NCI-H1436 treated with DMSO at 0.1 percent for 48 hours (cell line): ENCODE measurements around the gene SULT1A2.
"Not testable (repeated sequence)": the region's sequence is repeated elsewhere in the genome, so short reads cannot be mapped to it uniquely, and the experiment has no call there.

Experiments used
- DNase-seq: peaks from one replicate; lab custom pipeline; 2025; lab: John Stamatoyannopoulos, UW

SULT1A2 gene

DNA sequence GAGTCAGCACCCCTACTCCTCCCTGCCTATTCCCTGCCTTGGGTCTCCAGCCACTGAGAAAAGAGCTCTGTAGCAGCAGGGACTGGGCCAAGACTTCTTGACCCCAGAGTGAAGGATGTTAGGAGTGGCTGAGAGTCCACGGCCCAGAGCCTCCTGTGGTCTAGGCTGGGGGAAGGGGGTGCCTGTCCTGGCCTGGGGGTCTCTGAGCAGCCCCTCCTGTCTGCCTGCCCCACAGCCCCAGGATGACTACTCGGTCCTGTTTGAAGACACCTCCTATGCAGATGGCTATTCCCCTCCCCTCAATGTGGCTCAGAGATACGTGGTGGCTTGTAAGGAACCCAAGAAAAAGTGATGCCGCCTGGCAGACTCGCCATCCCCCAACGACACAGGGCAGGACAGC is 5.5 kb downstream of the SULT1A2 start:
- no peak for DNase-seq

DNA sequence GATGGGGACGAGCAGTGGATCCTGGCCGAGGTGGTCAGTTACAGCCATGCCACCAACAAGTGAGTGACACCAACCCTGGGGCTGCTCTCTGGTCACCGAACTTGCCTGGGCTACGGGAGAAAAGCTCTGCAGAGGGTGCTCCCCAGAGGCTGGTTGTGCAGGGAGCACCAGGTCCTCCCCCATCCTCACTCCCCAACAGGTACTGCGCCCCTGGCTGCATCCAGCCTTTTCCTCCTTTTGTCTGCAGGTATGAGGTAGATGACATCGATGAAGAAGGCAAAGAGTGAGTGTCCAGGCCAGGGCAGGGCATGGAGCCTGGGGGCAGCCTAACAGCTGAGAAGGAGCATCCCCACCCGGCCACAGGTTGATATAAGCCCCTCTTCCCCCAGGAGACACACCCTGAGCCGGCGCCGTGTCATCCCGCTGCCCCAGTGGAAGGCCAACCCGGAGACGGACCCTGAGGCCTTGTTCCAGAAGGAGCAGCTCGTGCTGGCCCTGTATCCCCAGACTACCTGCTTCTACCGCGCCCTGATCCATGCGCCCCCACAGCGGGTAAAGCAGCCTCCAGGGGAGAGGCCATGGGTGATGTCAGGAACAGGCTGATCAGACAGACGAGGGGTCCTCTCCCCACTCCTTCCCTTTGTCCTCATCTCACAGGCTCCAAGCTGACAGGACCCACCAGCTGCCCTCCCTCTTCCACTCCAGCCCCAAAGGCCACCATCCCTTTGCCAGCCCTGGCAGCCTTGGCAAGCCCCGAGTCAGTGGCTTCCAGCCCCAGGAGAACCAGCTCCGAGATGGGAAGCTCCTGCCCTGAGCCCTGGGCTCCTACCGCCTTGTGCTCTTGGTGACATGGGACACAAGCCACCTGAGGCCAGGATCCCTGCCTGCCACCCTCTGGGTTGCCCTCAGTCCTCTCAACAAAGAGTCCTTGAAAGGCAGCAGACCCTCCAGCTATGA is 6.2 kb downstream of the SULT1A2 start:
- no peak for DNase-seq

DNA sequence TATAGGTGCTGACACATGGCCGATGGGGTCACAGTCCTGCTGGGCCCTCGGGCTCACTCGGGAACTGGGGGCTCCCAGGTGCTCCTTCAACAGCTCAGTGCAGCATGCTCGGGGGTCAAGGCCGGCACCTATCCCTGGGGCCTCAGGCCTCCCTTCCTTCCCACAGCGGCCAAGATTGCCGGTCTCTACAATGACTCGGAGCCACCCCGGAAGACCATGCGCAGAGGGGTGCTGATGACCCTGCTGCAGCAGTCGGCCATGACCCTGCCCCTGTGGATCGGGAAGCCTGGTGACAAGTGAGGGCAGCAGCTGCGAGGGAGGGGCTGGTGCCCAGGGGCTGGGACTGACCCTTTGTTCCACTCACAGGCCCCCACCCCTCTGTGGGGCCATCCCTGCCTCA is 6.9 kb downstream of the SULT1A2 start:
- no peak for DNase-seq

DNA sequence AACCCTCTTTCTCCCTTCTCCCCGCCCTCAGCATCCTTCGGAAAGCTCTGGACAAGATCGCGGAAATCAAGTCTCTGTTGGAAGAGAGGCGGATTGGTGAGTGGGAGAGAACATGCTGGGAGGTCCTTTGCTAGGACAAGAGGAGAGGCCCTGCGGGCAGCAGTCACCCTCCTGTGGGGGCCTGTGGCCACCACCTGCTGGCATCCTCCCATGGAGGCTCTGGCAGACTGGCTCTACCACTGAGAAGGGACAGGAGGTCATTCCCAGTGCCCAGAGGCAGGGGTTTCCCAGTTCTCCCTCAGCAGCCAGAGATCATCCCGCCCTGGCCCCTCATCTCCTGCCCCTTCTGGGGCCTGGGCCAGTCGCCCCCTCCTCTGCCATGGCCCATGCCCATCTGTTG is 7.8 kb downstream of the SULT1A2 start:
- DNase-seq, result no peak

DNA sequence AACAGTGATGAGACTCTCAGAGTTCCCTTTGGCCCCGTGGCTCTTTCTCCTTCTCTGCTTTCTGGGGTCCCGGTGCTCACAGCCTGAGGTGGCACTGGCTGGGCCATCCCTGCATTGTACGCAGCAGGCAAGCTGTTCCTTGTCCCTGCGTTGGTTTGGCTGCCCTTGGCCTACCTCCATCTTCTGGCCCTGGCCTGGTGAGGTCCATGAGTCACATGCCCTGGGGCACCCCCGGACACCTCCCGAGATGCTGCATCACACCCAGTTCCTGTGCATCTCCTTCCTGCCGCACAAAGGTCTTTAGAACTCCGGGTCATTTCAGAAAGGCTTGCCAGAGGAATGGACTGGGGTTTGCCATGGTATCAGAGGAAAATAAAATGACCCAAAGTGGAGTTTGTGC is 9.5 kb downstream of the SULT1A2 start:
- no peak for DNase-seq

DNA sequence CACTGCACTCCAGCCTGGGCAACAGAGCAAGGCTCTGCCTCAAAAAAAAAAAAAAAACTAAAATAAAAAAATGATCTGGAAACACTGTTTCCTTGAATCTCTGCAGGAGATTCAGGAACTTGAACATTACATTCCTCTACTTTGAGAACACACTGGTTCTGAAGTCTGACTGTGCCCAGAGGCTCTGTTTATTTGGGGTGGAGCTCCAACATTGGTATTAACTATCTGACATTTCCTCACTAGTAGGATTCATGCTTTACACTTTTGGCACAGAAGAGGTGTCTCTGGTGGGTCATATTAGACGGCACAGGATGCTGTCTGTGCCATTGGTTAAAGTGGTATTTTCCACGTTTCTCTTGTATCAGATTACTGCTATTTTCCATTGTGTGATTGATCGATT is 10.4 kb downstream of the SULT1A2 start:
- no peak for DNase-seq

DNA sequence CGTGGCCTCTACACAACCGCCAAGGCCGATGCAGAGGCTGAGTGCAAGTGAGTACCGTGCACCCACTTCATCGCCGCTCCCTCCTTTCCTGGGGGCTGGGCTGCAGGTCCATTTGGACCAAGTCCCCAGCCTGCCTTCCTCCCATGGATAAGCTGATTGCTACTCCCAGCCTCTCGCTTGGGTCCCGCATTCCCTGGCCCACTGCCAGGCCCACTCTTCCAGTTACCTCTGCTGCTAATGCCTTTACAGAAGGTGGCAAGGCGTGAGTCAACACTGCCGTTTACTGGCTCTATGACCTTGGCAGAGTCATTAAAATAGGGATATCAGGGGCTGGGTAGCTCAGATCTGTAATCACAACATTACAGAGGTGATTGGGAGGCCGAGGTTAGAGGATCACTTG is 11.2 kb downstream of the SULT1A2 start:
- DNase-seq, result no peak

DNA sequence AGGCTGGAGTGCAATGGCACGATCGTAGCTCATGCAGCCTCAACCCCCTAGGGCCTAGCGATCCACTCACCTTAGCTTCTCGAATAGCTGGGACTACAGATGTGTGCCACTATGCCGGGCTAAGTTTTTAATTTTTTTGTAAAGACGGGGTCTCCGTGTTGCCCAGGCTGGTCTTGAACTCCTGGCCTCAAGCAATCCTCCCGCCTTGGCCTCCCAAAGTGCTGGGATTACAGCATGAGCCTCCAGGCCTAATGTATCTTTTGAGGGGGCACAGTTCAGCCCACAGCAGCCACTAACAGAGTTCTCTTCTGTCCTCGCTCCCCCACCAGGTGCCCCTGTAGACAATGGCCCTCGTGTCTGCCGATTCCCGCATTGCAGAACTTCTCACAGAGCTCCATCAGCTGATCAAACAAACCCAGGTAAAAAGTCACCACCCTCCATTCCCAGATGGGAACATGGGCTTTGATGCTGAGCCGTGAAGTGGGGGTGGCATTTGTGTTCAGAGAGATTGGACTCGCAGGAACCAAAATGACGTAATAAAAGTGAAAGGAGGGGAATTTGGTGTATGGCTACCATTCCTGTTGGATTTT is 16.0 kb downstream of the SULT1A2 start:
- no peak for DNase-seq

DNA sequence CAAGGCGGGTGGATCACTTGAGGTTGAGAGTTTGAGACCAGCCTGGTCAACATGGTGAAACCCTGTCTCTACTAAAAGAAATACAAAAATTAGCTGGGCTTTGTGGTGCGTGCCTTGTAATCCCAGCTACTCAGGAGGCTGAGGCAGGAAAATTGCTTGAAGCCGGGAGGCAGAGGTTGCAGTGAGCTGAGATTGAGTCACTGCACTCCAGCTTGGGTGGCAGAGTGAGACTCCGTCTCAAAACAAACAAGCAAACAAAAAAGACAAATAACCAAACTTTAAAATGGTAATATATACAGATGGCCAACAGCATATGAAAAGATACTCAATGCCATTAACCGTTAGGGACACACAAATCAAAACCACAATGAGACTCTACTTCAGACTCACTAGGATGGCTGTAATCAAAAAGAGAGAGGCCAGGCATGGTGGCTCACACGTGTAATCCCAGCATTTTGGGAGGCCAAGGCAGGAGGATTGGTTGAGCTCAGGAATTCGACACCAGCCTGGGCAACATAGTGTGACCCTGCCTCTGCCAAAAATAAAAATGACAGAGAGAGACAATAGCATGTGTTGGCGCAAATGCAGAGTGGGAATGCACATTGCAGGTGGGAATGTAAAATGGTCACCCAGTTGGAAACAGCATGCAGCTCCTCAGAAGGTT is 21.3 kb downstream of the SULT1A2 start:
- no peak for DNase-seq

DNA sequence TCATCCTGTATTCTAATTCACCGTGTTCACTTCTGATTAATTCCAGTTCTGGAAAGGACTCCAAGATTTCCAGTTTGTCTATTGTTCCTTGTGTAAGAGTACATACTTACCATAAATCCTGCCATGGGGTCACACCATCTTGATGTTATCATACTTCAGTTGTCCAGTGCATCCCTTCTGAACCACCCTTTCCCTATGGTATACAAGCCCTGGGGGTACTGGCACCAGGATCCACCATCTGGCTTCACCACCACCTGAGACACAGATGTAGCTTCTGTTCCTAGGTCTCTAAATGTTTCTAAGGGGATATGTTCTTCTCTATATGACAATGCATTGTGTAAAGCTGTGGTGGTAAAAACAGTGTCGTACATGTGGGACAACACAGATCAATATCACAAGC is 21.9 kb downstream of the SULT1A2 start:
- no peak for DNase-seq

DNA sequence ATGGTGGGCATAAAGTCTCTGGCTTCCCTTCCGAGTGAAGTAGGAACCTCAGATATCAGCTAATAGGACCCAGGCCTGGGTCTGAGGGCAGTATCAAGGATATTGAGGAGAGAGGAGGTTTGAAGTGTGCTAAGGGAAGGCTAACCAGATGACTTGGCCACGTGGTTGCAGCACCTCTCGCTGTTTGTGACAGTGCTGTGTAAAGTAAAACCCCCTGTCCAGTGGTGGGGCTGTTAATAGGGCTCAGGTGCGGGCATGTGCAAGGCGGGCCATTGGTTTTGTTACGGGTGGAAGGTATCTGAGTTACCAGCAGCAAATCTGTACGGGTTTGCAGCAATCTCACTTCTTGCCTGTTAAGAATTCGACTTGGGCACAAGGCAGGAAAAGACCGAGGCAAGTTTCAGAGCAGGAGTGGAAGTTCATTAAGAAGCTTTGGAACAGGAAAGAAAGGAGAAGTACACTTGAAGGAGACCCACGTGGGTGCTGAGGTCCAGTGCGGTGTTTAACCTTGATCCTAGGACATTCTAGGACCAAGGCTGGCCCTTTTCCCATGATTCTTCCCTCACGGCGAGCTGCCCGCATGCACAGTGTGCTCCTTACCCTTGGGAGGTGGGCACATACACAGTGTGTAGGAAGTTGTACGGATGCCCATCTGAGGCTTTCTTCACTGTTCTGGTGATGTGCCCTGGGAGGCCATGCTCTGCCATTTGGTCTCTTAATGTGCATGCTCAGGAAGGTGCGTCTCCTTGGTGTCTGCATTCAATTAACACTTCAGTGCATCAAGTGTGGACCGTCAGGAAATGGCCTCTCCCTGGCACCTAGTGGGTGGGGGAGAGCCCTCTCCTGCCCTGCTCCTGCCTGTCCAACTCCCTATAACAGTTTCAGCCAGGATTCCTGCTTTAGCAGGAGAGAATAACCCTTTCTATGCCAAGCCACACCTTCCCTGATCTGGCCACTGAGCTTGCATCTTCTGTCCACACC is 22.8 kb downstream of the SULT1A2 start:
- no peak for DNase-seq

DNA sequence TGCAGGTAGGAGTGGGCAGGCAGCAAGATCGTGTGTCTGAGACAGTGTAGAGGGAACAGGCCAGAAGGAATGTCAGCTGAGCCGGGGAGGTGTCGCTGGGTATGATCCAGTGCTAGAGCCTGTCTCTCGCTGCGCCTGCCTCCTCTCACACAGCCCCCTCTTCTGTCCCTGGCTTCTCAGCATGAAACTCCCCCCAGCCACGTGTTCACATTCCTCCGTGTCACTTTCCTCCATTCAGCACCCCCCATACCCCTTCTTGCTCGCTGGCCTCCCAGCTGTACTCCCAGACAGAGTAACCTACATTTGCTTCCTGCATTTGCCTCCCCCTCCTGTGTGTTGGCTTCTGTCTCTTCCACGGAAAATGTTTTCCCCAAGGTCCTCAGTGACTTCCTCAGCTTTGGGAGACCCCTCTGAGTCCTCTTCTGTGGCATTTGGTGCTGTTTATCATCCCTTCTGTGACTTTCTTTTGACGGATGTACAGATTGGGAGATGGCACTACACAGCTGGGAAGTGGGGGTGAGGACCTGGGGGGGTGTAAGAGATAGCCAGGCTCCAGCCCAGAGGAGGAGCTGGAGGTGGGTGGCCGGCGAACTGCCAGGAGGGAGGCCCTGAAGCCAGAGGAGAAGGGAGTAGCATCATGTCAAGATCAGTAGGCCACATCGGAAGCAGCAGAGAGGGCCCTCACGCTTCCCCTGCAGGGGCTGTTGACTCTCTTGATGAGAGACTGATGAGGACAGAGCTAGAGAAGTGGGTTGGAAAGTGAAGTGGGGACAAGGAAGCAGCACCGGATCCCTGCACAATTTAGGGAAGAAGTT is 23.9 kb downstream of the SULT1A2 start:
- no peak for DNase-seq

DNA sequence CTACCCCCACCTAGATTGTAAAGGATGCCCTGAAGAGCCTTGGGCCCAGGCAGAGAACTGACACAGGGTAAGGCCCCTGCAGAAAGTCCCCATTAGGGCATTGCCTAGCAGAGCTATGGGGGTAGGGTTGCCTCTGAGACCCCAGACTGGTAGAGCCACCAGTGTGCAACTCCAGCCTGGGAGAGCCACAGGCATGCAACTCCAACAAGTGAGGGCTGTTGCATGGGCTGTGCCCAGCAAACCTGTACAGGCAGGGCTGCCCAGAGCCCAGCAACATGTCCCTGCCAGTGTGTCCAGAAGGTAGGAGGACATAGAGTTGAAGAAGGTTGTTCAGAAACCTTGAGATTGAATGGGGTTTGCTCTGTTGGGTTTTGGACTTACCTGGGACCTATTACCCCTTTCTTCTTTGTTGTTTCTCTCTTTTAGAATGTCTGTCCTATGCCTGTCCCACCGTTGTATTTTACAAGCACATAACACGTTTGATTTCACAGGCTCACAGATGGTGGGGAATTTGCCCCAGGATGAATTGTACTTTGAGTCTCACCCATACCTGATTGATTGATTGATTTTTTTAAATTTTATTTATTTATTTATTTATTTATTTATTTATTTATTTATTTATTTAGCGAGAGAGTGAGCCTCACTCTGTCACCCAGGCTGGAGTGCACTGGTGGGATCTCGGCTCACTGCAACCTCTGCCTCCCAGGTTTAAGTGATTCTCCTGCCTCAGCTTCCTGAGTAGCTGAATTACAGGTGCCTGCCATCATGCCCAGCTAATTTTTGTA is 26.7 kb downstream of the SULT1A2 start:
- no peak for DNase-seq

DNA sequence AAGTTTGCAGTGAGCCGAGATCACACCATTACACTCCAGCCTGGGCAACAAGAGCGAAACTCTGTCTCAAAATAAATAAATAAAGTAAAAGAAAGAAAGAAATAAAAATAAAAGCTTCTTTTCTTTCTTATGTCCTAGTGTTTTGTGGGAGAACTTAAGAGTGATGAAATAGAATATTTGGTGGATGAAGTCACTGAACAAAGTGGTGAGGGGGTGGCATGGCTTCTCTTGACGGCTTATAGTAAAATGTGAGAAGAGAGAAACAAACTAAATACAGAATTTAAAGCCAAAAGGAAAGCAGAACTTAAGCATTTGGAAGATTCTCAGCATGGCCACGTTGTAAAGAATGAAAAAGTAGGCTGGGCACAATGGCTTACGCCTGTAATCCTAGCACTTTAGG is 27.8 kb downstream of the SULT1A2 start:
- DNase-seq, result no peak

DNA sequence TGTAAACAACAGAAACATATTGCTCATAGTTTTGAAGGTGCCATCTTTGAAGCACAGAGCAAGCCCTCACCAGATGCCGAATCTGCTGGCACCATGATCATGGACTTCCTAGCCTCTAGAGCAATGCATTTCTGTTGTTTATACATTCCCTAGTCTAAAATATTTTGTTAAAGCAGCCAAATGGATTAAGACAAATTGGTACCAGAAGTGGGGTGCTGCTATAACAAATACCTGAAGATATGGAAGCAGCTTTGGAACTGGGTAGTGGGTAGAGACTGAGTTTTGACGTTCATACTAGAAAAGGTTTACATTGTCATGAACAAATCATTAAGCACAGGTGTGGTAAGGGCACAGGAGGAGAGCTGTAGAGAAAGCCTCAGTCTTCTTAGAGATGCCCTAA is 29.6 kb downstream of the SULT1A2 start:
- DNase-seq, result no peak

DNA sequence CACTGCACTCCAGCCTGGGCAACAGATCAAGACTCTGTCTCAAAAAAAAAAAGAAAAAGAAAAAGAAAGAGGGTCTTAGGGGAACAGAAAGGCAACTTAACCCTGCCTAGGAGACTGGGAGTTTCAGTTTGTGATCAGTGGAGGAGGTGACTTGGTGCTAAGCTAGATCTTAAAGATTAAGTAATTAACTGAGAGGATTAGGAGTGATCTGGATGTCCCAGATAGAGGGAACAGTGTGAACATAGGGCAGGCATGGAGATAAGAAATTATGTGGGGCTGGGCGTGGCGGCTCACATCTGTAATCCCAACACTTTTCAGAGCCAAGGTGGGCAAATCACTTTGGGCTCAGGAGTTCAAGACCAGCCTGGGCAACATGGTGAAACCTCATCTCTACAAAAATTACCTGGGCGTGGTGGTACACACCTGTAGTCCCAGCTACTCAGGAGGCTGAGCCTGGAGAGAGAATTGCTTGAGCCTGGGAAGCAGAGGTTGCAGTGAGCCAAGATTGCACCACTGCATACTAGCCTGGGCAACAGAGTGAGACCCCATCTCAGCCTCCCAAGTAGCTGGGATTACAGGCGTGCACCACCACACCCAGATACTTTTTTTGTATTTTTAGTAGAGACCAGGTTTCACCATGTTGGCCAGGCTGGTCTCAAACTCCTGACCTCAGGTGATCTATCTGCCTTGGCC is 30.5 kb downstream of the SULT1A2 start:
- DNase-seq, result not testable (repeated sequence)

DNA sequence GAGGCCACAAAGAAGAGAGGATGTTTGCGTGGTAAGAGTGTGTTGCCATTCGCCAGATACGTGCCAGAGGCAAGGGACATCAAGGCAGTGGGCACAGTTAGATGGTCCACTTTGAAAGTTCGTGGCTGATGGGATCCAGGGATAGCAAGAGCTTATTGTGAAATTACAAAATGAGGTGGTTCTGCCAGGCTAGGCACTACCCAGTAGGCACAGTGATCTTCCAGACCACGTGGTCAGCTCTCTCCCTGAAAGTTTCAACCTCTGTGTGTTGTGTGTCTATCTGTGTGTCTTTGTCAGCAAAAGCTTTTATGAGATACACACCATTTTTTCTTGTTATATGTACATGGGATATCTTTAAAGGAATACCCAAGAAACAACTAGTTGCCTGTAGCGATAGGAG is 33.6 kb downstream of the SULT1A2 start:
- DNase-seq, result no peak

DNA sequence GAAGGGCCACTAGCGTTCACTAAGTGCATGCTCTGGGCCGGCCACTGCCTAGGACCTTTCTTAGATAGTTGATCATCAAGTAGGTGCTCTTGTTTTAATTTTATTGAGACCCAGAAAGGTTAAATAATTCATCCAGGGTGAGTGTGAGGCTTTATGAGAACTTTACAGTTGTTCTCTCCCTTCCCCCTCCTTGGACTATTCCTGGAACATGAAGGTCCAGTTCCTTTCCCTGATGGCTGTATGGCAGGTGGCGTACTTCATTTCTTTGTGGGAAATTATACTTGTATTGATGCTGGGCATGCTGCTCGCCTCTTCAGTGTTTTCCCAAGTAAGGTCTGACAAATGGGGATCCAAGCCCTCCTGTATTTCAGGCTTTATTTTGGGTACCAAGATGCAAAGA is 34.7 kb downstream of the SULT1A2 start:
- DNase-seq, result no peak

DNA sequence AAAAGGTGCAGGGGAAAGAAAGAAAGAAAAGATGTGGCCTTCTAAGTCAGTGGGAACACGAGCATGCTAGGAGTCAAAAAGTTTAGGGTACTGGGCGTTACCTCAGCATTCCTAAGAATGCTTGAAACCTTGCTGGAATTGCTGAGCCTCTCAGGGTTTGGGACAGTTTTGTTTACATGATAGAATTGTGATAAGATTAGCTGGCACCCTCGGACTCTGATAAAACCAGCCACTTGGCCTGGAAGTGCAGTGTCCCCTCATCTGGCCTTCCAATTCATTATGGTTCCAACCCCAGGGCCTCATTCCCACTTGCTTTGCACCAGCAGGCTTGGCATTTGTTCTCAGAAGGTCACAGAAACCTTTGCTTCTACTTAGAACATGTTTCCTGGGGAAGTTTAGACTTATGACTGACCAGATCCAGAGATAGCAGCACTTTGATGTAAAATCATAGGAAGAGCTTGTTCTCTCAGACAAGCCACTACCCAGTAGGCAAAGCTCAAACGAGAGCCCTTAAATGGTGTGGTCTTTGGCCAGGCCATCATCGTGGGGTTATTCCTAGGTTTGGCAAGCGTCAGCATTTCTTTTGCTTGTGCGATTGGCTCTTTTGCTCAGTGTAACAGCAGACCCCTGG is 35.2 kb downstream of the SULT1A2 start:
- no peak for DNase-seq
